Superior temporal gyrus (tissue), 1 donor: ENCODE data around the gene HMG20A.

Source experiments
- DNase-seq: peaks from one replicate; pipeline ENCODE4 v3.0.0-alpha.2; 2016; ENCODE audit errors: extremely low spot score

HMG20A gene

DNA sequence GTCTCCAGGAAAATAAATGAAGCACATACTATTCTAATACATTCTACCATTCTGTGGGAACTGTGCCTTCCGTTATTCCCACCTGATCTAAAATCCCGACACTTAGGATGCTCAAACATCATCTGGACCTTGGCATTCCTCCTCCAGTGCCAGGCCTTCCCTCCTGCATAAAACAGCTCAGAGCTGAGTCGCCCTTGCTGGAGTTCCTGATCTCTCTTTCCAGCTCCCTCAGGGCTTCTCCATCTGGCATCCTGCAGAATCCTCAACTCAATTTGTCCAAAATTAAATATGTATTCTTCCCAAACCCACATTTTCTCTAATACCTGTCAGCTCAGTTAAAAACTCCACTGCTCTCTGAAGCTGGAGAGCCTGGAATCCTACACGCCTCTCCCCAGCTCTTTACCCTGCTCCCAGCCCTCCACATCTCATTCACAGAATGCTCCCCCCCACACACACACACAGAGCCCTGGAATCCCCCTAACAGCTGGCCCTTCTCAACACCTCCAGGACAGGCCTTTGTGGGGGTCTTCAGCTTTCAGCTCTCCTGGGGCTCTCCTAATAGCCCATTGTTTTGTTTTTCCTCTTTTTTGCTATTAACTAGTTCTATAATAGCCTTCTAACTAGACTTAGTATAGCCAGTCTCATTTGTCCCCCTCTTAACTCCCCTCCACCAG, 78.5 kb downstream of the HMG20A start:
- peak; percentile 53 for DNase-seq

DNA sequence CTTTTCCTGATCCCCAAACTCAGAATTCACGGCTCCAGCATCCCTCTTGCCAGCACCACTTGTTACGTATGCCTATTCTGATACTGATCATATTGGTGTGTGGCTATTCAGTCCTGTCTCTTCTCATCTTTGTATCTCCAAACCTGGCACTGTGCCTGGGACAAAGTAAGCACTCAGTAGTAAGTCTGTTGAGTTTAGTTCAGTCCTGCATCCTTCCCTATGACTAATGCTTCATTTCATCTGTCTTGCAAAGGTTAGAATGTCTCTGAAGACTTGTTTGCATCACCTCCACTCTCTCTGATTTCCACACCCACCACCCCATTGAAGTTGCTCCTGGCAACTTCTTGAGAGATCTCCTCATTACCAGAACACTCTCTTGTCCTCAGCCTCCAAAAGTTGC, 80.3 kb downstream of the HMG20A start:
- no peak for DNase-seq

DNA sequence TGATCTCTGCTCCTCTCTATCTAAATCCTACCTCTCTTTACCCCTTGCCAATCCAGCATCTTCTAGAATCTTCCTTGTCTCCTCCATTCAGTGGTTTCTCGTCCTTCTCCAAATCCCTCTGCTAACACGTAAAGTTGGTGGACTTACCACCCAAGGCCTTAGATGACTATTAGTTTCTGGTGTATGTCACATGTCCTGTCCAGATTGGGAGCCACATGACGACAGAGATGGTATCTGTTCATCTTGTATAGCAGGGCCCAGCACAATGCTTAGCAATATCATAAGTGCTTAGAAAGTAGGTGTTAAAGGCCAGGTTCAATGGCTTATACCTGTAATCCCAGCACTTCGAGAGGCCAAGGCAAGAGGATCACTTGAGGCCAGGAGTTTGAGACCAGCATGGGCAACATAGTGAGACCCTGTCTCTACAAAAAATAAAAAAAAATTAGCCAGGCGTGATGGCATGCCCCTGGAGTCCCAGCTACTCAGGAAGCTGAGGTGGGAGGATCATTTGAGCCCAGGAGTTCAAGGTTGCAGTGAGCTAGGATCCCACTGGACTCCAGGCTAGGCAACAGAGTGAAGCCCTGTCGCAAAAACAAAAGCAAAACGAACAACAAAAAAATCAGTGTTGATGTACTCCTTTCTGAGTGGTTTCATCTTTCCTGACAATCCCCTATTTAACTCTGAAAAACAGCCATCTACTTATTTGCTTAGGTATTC, 81.8 kb downstream of the HMG20A start:
- no peak for DNase-seq

DNA sequence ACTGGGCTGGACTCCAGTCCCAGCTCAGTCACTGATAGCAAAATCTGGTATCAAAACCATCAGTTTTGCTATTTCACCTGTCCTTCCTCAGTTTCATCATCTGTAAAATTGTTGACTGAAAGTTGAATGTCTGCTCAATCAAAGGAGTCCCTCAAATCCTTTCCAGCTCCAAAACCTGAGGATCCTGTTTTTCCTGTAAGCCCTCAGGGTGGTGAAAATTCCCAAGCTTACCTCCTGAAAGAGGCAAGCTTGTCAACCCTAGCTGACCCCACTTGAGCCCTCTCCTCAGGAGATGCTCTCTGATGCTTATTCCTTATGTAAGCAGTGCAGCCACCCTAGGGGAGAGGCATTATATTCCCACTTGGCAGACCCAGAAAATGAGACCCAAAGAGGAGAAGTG, 82.6 kb downstream of the HMG20A start:
- no peak for DNase-seq

DNA sequence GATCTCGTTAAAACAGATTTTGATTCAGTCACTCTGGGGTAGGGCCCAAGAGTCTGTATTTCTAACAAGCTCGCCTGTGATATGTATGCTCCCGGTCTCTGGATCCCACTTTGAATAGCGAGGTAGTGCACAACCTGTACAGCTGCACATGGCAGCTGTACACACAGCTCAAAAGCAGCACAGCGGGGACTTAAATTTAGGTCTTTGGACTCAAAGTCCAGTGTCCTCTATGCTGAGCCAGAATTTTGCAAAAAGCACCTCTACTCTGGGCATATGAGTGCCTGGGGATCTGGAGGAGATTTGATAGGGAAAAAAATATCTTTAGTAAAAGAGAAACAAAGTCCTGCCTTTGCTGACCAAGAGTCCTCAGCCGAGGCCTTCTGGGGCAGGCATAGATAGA, 83.1 kb downstream of the HMG20A start:
- no peak for DNase-seq

DNA sequence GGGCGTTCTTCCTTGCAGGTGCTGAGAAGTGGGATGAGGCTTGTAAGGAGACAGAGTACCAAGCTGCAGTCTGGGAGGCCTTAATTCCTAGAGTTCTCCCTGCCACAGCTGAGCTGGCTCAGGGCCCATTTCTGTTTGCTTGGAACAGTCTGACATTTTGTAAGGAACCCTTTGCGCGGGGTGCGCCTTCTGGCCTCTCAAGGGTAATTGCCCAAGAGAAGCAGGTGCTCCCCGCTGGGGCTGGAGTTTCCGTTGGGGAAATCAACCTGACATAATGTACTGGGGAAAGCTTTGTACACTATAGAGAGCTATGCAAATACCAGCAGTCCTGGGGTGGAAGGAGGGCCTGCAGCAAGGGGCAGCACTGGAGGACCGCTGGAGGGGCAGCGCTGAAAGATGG, 83.6 kb downstream of the HMG20A start:
- peak; percentile 45 for DNase-seq

DNA sequence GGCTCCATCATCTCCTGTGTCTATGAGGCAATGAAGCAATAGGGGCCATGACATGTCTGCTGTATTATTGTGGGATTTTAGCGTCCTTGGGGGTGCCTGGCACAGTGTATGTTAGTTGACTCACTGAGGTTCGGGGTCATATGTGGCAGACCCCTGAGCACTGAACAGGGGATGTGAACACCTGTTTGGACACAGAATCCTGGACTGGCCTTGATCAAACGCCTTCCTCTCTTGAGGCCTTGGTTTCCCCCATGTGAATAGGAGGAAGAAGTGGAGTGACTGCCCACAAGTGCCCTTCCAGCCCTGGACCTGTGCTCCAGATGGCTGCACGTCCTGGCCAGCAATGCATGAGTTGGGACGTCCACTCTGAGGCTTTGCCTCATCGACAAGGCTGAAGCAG, 84.2 kb downstream of the HMG20A start:
- DNase-seq, result no peak

DNA sequence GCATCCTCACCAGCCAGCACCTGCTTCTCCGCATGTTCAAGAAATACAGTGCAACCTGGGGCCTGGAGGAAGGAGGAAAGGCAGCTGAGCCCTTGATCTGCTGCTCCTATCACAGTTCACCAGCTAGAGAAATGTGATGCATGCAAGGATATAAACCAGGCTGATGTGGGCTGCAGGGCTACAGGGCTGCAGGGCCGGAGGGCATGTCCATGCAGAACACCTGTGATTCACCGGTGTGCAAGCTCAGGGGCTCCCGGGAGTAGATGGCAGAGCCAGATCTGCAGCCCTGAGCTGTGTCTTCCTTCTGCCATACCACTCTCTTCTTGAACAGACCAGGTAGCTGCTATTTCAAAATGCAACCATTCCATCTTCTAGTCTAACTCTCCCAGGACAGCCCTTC, 84.9 kb downstream of the HMG20A start:
- DNase-seq, result no peak

DNA sequence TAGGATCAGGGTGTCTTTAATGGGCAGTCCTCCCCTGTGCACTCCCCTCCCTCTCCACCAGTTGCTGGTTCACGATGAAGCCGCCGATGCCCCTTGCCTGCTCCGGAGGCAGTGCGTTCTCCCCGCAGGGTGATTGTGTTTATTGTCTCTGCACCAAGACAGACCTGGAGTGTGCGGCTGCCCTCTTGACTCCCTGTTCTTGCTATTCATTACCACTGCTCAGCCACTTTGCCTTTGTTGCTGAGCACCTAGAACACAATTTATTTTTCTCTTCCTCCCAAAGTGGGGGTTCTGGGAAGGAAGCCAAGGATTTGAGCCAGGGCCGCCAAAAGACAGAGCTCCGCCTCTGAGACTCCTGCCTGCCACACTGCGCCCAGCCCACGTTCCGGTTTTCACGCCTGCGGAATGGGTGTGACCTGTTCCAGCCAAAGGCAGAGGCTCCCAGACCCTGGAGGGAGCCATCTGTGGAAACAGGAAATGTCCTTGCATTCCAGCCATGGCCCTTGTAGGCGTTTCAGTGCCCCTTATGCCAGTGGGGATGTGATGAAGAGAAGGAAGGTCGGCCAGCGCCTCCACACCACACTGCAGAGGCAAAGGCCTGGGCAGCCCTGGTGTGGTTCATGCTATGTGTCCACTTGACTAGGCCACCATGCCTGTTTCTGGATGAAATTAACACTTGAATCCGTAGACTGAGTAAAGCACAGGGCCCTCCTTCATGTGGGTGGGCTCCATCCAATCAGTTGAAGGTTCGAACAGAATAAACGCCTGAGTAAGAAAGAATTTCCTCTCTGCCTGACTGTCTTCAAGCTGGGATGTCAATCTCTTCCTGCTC, 85.8 kb downstream of the HMG20A start:
- DNase-seq, result peak; percentile 42

DNA sequence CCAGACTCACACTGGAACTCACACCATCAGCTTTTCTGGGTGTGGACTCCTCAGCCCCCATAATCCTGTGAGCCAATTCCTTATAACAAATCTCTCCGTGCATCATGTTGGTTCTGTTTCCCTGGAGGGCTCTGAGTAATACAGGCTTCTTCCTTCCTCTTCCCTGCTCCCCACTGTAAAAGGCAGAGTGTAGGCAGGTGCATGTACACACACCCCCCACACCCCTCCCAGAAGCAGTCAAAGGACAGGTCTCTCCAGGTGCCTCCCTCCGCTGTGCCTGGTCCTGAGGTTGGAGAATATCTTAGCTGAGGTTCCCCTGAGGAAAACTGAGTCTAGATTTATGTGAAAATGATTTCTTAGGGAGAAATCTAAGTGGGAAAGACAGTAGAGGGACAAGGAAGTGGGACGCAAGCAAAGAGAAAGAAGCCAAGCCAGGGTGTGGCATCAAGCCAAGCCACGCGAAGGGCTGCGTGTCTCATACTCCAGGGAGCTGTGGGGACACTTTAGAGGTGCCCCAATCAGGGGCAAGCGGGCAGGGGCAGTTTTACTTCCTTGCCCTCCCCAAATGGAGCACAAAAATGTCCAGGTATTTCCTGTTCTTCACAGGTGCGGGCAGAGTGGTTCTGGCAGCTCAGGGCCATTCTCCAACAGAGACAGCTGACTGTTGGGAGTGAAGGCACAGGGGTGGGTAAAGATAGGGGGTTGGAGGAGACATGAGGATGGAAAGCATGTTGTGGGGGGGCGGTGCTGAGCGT, 86.6 kb downstream of the HMG20A start:
- DNase-seq, result peak; percentile 69

DNA sequence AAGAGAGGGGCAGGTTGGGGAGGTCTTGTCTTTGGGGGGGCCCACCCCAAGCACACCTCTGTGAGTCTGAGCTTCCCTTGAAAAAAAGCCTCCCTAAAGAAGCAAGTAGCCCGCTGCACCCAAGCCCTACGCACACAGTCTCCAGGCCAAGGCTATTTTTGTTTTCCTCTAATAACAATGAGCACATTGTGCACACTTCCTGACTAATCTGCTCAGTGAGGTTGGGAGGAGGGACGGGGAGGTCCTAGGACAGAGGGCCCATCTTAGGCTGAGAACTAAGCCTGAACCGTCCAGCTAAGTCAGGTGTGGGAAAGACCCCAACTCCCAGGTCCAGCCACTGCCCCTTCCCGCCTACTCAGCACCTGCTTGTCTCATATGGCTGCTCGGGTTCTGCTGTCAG, 87.2 kb downstream of the HMG20A start:
- DNase-seq, result peak; percentile 93

DNA sequence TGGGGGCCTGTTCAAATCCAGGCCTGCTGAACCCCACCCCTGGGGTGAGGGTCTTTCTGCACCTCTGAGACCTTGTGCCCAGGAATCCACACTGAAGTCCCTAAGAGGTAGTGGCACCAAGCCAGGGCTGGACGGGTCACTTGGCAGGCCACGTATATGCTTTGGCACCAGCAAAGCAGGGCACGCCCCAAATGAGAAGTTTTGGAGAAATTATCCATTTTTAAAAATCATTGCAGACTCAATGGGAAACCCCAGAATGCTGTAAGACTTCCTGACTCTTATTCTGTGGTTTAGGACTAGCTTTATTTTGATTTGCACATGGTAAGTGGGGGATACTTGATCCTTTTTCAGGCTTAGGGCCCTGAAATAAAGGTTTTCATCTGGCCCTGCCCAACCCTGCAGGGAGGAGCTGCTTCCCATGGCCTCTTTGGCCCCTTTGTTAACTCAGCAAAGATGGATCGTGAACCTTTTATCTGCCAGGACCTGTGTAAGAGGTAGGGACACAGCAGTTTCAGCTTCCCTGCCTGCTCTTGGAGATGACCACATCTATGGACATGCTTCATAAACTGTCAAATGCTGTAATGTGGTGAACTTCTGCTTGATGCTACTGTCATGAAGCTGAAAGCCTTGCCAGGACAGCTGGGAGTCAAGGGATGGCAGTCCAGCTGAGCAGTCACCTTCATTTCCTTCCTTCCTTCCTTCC, 88.0 kb downstream of the HMG20A start:
- peak; percentile 48 for DNase-seq

DNA sequence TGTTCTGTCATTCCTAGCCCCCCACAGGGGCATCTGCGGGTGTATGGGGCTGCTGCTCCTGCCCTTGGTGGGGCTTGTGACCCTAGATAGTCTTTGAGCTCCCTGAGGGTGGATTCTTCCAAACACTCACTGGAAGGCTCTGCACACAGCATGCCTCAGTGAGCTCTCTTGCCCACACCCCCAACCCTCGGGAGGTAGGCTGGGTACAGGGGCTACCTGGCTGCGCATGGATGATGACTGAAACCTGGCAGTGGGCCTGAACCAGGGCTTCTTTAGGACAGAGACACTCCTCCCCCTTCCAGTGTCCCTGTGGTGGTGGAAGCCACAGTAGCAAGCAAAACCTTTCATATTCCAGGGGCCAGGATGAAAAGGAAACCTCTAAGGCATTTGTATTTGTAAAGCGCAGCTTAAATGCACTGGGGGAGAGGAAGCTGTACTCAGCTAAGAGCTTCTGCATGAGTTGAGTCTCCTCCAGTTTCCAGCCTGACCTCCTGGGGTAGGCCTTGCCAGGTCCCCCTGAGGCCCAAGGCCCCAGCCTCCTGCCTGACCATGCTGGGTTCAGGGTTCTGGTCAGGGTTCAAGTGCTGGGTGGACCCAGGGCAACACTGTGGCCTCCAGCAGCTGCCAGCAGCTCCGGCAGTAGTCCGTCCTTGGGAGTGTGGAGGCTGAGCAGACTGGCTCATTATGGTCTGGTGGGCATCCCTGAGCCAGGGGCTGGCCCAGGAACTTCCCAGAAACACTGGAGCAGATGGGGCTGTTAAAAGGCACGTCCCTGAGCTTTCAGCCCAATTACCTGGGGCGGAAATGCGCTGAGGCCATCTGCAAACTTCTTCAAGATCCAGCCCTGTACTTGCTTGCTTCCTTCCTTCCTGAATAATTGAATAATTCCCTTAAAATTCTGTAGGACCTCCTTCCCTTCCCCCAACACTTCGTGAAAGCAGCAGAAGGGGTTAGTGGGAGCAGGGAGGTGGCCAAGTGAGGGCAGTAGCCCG, 89.7 kb downstream of the HMG20A start:
- DNase-seq, result no peak

DNA sequence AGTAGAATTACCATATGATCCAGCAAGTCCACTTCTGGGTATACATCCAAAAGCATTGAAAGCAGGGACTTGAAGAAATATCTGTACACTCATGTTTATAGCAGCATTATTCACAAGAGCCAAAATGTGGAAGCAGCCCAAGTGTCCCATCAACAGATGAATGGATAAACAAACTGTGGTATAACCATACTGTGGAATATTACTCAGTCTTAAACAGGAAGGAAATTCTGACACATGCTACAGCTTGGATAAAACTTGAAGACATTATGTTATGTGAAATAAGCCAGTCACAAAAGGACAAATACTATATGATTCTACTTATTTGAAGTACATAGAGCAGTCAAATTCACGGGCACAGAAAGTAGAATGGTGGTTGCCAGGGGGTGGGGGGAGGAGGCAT, 91.2 kb downstream of the HMG20A start:
- DNase-seq, result no peak

DNA sequence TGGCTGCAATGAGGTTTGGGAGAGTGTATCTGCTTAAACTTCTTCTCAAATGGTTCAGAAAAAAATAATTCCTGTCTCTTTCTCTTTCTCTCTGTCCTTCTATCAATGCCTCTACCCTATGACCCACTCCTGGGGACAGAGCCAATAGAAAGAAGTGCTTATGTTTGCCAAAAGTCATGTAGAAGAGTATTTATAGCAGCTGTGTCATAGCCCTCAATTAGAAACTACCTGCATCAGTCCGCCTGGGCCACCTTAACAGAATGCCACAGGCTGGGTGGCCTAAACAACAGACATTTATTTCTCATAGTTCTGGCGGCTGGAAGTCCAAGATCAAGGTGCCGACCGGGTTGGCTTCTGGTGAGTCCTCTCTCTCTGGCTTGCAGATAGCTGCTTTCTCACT, 92.5 kb downstream of the HMG20A start:
- no peak for DNase-seq

DNA sequence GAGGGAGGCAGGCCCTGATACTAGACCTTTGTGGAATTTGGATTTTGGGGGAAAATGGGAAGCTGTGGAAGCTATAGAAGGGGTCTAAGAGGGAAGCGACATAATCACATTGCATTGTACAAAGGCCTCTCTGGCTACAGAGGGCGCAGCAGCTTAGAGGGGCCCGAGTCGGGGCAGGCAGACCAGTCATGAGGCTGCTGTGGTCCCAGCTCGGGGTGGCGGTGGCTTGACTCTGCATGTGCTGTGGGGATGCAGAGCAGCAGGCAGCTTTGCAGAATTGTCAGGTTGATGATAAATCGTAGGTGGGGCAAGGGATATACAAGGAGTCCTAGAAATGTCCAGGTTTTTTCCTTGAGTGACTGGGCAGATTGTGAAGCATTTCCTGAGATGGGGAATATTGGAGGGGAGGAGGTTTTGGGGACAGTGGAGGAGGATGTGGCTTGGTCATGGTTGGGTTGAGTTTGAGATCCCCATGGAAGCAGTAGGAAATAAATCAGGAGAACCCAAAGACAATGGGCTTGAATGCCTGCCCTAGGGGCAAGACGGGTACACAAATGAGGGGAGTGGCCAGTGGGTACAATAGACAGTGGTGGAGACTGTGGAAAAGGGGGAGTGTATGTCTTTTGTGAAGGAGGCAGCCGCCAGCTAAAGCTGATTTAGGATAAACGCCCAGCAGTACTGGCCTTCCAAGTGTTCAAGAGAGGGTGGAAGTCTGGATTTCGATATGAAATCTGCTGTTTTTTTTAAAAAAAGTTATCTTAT, 94.1 kb downstream of the HMG20A start:
- no peak for DNase-seq

DNA sequence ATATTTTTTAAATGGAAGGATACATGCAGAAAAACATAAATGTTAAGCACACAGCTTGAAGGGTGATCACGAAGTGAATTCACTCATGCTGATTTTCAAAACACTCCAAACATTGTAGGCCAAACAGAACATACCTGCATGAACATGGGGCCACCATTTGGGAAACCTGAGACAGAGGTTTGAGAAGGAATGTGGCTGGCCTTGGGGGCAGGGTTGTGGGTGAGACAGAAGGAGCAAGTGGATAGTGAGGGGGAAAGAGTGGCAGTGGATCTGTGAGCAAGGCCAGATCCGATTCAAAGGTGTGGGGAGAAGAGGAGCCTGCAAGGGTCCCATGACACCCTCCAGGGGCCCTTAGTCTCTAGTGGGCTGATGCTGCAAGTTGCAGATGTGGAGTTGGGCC, 94.9 kb downstream of the HMG20A start:
- DNase-seq, result no peak

DNA sequence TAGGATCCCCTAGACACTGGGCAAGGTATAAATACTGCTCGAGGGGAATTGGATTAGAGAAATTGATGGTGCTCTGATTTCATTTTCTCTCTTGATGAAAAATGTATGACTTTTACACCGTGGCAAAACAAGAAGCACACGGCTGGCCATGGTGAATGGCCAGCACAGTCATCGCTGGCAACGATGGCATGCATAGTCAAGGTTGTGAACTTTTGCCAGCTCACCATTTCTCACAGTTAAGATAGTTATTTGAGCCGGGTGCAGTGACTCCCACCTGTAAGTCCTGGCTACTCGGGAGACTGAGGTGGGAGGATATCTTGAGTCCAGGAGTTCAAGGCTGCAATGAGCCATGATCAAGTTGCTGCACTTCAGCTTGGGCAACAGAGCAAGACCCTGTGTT, 95.4 kb downstream of the HMG20A start:
- no peak for DNase-seq

DNA sequence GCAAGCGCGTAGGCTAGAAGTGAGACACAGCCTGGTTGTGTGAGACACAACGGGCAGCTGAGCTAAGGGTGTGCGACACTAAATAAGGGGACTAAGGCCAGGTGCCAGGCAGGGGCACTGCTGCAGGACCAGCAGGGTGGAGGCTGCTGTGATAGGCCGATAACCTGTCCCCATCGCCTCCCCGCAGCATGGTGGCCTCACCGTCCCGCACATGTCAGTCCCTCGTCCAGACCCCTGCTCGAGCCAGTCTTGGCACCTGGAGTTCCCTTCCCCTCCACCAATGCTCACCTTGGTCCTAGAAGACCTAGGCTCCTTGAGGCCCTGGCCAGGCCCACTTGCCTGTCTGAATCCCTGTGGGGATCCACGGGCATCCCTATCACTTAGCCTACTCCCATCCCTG, 96.1 kb downstream of the HMG20A start:
- DNase-seq, result no peak
